HepG2 (cell line): ENCODE results near the gene RAC3. TPM values are rescaled to one million over a fixed set of nuclear protein-coding genes. Genes with fewer than 3 reads are reported as not detected.
A peak's percentile ranks its signal among the peaks of the same experiment; 100 is the strongest.

Experiments used
- ARHGAP35 ChIP-seq: sonication (generic); formaldehyde crosslinking; IDR thresholded peaks from 2 replicates; pipeline ENCODE4 v1.9.0; 2022; ENCODE audit warnings: mild to moderate bottlenecking, inconsistent platforms, moderate library complexity, missing genetic modification reagents, borderline replicate concordance
- ARID2 ChIP-seq: sonication (generic); formaldehyde crosslinking; IDR thresholded peaks from 2 replicates; pipeline ENCODE4 v1.8.1; 2022; ENCODE audit warnings: mild to moderate bottlenecking, missing genetic modification reagents, borderline replicate concordance
- CAMTA2 ChIP-seq: sonication (generic); formaldehyde crosslinking; IDR thresholded peaks from 2 replicates; pipeline ENCODE4 v1.4.0; 2020; ENCODE audit warnings: mild to moderate bottlenecking, missing genetic modification reagents, borderline replicate concordance
- JUN ChIP-seq: sonication (generic); formaldehyde crosslinking; IDR thresholded peaks from 2 replicates; pipeline ENCODE4 v1.4.0; 2020; ENCODE audit warnings: mild to moderate bottlenecking, missing genetic modification reagents
- JUND ChIP-seq: sonication (generic); formaldehyde crosslinking; IDR thresholded peaks from 2 replicates; pipeline ENCODE4 v1.8.0; 2022; ENCODE audit warnings: mild to moderate bottlenecking, missing genetic modification reagents
- MAX ChIP-seq: IDR thresholded peaks from 2 replicates; pipeline ENCODE4 v1.6.1; 2012; ENCODE audit warnings: inconsistent platforms
- MTF2 ChIP-seq: sonication (generic); formaldehyde crosslinking; IDR thresholded peaks from 2 replicates; pipeline ENCODE4 v1.5.0; 2020; ENCODE audit warnings: missing genetic modification reagents, borderline replicate concordance
- NR2F2 ChIP-seq: IDR thresholded peaks from 2 replicates; pipeline ENCODE4 v1.6.1; 2012; ENCODE audit warnings: low read depth, inconsistent platforms, borderline replicate concordance
- POLR2A ChIP-seq, 2 experiments: IDR thresholded peaks; 2 replicates each; pipeline ENCODE4 v1.6.1; 2011; ENCODE audit warnings: low read depth in 2 of 2, low read length in 2 of 2, mild to moderate bottlenecking in 1 of 2, moderate library complexity in 1 of 2; ENCODE audit not compliant: insufficient read depth in 1 of 2
- RBM22 ChIP-seq: fragments of 200-400 bp; formaldehyde crosslinking; optimal IDR thresholded peaks from 2 replicates; pipeline ENCODE3; 2017; ENCODE audit warnings: mild to moderate bottlenecking, low read length, moderate library complexity
- TBX2 ChIP-seq: sonication (generic); formaldehyde crosslinking; IDR thresholded peaks from 2 replicates; pipeline ENCODE4 v1.5.0; 2020; ENCODE audit warnings: missing genetic modification reagents, mild to moderate bottlenecking, borderline replicate concordance
- ZBTB14 ChIP-seq: sonication (generic); formaldehyde crosslinking; IDR thresholded peaks from 2 replicates; pipeline ENCODE4 v1.4.0; 2020; ENCODE audit warnings: missing genetic modification reagents
- ZNF10 ChIP-seq: sonication (generic); formaldehyde crosslinking; IDR thresholded peaks from 2 replicates; pipeline ENCODE4 v1.4.0; 2020; ENCODE audit warnings: mild to moderate bottlenecking, low read depth, missing genetic modification reagents, borderline replicate concordance
- ZNF296 ChIP-seq: sonication (generic); formaldehyde crosslinking; conservative IDR thresholded peaks from 2 replicates; pipeline ENCODE4 v1.5.0; 2020; ENCODE audit warnings: mild to moderate bottlenecking, missing genetic modification reagents
- ZNF430 ChIP-seq: sonication (generic); formaldehyde crosslinking; IDR thresholded peaks from 2 replicates; pipeline ENCODE4 v1.9.0; 2021; ENCODE audit warnings: mild to moderate bottlenecking, missing genetic modification reagents
- ZNF670 ChIP-seq: sonication (generic); formaldehyde crosslinking; IDR thresholded peaks from 2 replicates; pipeline ENCODE4 v1.8.0; 2022; ENCODE audit warnings: mild to moderate bottlenecking, missing genetic modification reagents, borderline replicate concordance
- ZNF674 ChIP-seq: sonication (generic); formaldehyde crosslinking; IDR thresholded peaks from 2 replicates; pipeline ENCODE4 v1.5.0; 2020; ENCODE audit warnings: low read depth, mild to moderate bottlenecking, missing genetic modification reagents
- ZSCAN22 ChIP-seq: sonication (generic); formaldehyde crosslinking; IDR thresholded peaks from 2 replicates; pipeline ENCODE4 v1.4.0; 2020; ENCODE audit warnings: mild to moderate bottlenecking, missing genetic modification reagents
- polyA plus RNA-seq, 8 experiments: library from polyadenylated mRNA; depleted of rRNA in 3 of 8; stranded (reverse) in 7 of 8; unstranded in 1 of 8; fragments of >200 nt; fragmentation: Illumina TruSeq in 4 of 8; extraction: Trizol in 4 of 8; gene quantifications; 2 replicates each; pipeline versions ENCODE4 v1.2.1 to v1.2.3, GENCODE V29; 2011 to 2016; ENCODE audit warnings: low read depth in 4 of 8, missing spikeins in 1 of 8, mixed read lengths in 1 of 8; ENCODE audit not compliant: insufficient read depth in 1 of 8
- total RNA-seq, 5 experiments: library from RNA; depleted of rRNA; stranded (reverse); fragments of >200 nt; fragmentation: Illumina TruSeq; extraction: Trizol; gene quantifications; 2 replicates each; pipeline ENCODE4 v1.2.3, GENCODE V29; 2016; ENCODE audit warnings: low read depth in 1 of 5
- TF ChIP-seq, protein P1 (sequence below): sonication (generic); formaldehyde crosslinking; IDR thresholded peaks from 2 replicates; pipeline ENCODE4 v1.4.0; 2020; ENCODE audit warnings: missing genetic modification reagents, borderline replicate concordance
- TF ChIP-seq, protein P2 (sequence below): sonication (generic); formaldehyde crosslinking; IDR thresholded peaks from 2 replicates; pipeline ENCODE4 v1.9.0; 2022; ENCODE audit warnings: low read depth, missing genetic modification reagents

The RAC3 gene
- total and polyA plus RNA-seq, 2 of the 13 experiments (the other 11 are each of a cell fraction or from before 2014, with no cell fraction given) = 10.5 to 21.3 TPM

GRCh38 chr17:82037092-82037888 lies 5.8 kb downstream of the RAC3 start, which contains the start of gene DCXR (continued):
- TF ChIP-seq ZBTB14 (CRISPR knock-in tag) (peak; percentile 82), JUN (no peak), ZNF10 (CRISPR knock-in tag) (no peak), ARID2 (no peak), CAMTA2 (CRISPR knock-in tag) (no peak), POLR2A (IDR thresholded peaks at IDR 0.05; ENCODE audit: insufficient read depth in 1 of 2, low read depth in 2 of 2, low read length in 2 of 2) (peak; percentile 84 to 99), ZSCAN22 (CRISPR knock-in tag) (no peak), ZNF296 (CRISPR knock-in tag) (peak; percentile 86; the same call in 1 of the 2 replicates), ZNF430 (peak; percentile 76; the same call in 1 of the 2 replicates), MTF2 (CRISPR knock-in tag) (peak; percentile 94; the same call in 1 of the 2 replicates), ZNF670 (CRISPR knock-in tag) (peak; percentile 92), ARHGAP35 (CRISPR knock-in tag) (peak; percentile 85; the same call in 1 of the 2 replicates), NR2F2 (peak; percentile 35; the same call in 1 of the 2 replicates), MAX (peak; percentile 80), ZNF674 (CRISPR knock-in tag) (peak; percentile 72; the same call in 1 of the 2 replicates), JUND (peak; percentile 43; the same call in 1 of the 2 replicates), RBM22 (no peak), TBX2 (CRISPR knock-in tag) (peak; percentile 70; the same call in 1 of the 2 replicates)
- TF ChIP-seq, protein P1, sequence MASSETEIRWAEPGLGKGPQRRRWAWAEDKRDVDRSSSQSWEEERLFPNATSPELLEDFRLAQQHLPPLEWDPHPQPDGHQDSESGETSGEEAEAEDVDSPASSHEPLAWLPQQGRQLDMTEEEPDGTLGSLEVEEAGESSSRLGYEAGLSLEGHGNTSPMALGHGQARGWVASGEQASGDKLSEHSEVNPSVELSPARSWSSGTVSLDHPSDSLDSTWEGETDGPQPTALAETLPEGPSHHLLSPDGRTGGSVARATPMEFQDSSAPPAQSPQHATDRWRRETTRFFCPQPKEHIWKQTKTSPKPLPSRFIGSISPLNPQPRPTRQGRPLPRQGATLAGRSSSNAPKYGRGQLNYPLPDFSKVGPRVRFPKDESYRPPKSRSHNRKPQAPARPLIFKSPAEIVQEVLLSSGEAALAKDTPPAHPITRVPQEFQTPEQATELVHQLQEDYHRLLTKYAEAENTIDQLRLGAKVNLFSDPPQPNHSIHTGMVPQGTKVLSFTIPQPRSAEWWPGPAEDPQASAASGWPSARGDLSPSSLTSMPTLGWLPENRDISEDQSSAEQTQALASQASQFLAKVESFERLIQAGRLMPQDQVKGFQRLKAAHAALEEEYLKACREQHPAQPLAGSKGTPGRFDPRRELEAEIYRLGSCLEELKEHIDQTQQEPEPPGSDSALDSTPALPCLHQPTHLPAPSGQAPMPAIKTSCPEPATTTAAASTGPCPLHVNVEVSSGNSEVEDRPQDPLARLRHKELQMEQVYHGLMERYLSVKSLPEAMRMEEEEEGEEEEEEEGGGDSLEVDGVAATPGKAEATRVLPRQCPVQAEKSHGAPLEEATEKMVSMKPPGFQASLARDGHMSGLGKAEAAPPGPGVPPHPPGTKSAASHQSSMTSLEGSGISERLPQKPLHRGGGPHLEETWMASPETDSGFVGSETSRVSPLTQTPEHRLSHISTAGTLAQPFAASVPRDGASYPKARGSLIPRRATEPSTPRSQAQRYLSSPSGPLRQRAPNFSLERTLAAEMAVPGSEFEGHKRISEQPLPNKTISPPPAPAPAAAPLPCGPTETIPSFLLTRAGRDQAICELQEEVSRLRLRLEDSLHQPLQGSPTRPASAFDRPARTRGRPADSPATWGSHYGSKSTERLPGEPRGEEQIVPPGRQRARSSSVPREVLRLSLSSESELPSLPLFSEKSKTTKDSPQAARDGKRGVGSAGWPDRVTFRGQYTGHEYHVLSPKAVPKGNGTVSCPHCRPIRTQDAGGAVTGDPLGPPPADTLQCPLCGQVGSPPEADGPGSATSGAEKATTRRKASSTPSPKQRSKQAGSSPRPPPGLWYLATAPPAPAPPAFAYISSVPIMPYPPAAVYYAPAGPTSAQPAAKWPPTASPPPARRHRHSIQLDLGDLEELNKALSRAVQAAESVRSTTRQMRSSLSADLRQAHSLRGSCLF (CRISPR knock-in tag) = no peak
- TF ChIP-seq, protein P2, sequence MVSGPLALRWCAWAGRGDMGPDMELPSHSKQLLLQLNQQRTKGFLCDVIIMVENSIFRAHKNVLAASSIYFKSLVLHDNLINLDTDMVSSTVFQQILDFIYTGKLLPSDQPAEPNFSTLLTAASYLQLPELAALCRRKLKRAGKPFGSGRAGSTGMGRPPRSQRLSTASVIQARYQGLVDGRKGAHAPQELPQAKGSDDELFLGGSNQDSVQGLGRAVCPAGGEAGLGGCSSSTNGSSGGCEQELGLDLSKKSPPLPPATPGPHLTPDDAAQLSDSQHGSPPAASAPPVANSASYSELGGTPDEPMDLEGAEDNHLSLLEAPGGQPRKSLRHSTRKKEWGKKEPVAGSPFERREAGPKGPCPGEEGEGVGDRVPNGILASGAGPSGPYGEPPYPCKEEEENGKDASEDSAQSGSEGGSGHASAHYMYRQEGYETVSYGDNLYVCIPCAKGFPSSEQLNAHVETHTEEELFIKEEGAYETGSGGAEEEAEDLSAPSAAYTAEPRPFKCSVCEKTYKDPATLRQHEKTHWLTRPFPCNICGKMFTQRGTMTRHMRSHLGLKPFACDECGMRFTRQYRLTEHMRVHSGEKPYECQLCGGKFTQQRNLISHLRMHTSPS (CRISPR knock-in tag) = peak; percentile 67
